Activated T-helper 2 cell treated with anti-CD3 and anti-CD28 coated beads, Interferon-gamma antibody, Interleukin-2, Interleukin-4, amounts not matched to agents 10 μg/mL and 5 μg/mL and 100 μg/mL, durations not matched to agents 14 hours and 24 hours and 36 hours (primary cell): ENCODE results near the gene SYCP2. TPM values are rescaled to one million over a fixed set of nuclear protein-coding genes. Genes with fewer than 3 reads are reported as not detected.

Source experiments
- DNase-seq: peaks from one replicate; pipeline ENCODE4 v3.0.0; 2021; ENCODE audit warnings: low spot score
- H3K27ac Mint-ChIP-seq: one replicate; pipeline ENCODE4 v1.8.0; 2021; ENCODE audit warnings: mixed read lengths
- H3K27me3 Mint-ChIP-seq: one replicate; pipeline ENCODE4 v1.8.0; 2021; ENCODE audit warnings: low read depth, mixed read lengths
- H3K36me3 Mint-ChIP-seq: one replicate; pipeline ENCODE4 v1.8.0; 2021; ENCODE audit warnings: low read depth, mixed read lengths
- H3K4me1 Mint-ChIP-seq: one replicate; pipeline ENCODE4 v1.8.0; 2021; ENCODE audit warnings: low read depth, mixed read lengths
- H3K4me3 Mint-ChIP-seq: one replicate; pipeline ENCODE4 v1.8.0; 2021; ENCODE audit warnings: low read depth, mild to moderate bottlenecking, moderate library complexity, mixed read lengths
- H3K9me3 Mint-ChIP-seq: one replicate; pipeline ENCODE4 v1.8.0; 2021; ENCODE audit warnings: mixed read lengths
- intact Hi-C: fragments of 100-400 bp; cut with micrococcal nuclease; formaldehyde crosslinking; loops from one replicate; pipeline ENCODE4 v1.15.1; 2023
- total RNA-seq: library from RNA; stranded (reverse); gene quantifications from 2 replicates; pipeline ENCODE4 v1.2.3, GENCODE V29; 2022

Gene SYCP2
- total RNA-seq, 1 donor from 2014 or later = 4.9 TPM

DNA sequence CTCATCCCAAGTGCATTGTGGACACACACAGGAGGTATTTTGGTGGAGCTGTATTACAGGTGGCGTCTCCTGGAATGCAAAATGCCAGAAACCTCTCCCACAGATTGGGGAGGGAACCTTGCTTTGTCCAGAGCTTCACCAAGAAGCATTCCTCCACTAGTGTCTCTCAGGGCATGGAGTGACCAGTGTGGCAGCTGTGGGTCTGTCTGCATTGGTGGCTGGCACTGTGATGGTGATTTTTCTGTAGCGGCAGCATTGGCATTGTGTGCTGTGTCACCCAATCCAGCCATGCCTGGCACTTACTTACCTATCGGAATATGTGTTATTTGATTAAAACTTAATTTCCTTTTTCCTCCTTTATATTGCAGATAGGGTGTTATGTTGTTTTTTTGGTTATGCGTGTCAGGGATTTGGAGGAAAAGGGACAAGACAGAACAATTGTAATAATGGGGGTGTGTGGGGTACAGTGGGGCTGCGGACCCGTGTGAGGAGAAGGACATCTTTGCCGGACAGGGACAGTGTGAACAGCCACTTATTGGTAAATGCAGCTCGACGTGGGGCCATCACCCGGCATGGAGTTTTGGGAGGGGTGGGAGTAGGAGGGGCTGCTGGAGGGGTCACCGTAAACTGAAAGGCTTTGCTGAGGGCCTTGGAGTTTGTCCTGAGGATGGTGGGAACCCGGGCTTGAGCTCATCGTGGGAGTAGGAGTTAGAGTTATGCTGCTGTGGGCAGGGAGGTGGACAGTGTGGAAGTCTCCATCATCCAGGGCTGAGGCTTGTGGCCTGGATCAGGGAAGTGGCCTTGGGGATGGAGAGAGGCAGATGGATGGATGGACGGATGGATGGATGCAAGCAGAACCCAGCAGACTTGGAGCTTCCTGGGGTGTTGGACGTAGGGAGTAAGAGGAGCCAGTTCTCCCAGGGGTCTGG, 105.0 kb downstream of the SYCP2 start:
- Mint-ChIP-seq H3K27ac (no peak overlapping the region), H3K27me3 (no peaks in the 10 kb centered on the region), H3K9me3 (no peaks in the 10 kb centered on the region), H3K4me3 (no peak overlapping the region), H3K36me3 (no peaks in the 10 kb centered on the region), H3K4me1 (no peaks in the 10 kb centered on the region)
- intact Hi-C loops = no loop called here
- no peak for DNase-seq

DNA sequence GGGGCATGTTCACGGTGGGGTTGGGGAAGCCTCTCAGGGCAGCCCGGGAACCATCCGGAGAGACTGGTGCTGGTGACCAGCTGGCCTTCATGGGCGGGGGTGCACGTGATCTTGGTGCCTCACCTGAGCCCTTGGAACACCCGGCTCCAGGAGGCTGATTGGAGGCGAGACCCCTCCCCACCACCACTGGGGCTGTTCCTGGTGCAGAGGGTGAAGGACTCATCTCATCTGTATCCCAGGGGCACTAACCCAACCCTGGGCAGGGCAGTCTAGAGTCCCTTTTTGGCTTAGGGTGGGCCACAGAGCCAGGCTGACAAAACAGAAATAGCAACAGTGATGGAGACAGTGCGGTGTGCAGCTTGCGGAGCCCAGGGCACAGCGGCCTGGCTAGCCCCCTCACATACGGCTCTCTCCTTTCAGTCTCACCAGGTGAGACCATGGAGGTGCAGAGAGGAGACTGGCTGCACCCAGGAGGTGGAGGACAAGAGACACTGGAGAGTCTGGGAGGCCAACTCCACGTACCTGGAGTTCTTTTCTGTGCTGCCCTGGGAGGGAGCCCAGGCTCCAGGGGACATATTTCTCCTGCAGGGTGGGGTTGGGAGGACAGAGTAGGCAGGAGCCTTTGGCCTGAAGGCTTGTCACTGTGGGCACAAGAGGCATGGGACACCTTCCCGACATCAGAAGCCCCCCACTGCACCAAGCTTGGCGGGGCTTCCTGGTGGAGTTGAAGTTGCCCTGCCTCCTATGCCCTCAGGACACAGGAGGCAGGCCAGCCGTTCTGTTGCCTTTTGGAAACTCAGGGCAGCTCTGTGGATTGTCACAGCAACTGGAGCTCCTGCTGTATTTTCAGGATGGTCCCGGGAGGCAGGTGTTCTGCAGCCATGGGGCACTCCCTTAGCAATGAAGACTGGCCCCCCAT, 106.0 kb downstream of the SYCP2 start:
- Mint-ChIP-seq H3K27me3 (no peaks in the 10 kb centered on the region), H3K9me3 (no peaks in the 10 kb centered on the region), H3K27ac (no peak overlapping the region), H3K4me3 (no peak overlapping the region), H3K36me3 (no peaks in the 10 kb centered on the region), H3K4me1 (no peaks in the 10 kb centered on the region)
- intact Hi-C loops = no loop called here
- DNase-seq = no peak

DNA sequence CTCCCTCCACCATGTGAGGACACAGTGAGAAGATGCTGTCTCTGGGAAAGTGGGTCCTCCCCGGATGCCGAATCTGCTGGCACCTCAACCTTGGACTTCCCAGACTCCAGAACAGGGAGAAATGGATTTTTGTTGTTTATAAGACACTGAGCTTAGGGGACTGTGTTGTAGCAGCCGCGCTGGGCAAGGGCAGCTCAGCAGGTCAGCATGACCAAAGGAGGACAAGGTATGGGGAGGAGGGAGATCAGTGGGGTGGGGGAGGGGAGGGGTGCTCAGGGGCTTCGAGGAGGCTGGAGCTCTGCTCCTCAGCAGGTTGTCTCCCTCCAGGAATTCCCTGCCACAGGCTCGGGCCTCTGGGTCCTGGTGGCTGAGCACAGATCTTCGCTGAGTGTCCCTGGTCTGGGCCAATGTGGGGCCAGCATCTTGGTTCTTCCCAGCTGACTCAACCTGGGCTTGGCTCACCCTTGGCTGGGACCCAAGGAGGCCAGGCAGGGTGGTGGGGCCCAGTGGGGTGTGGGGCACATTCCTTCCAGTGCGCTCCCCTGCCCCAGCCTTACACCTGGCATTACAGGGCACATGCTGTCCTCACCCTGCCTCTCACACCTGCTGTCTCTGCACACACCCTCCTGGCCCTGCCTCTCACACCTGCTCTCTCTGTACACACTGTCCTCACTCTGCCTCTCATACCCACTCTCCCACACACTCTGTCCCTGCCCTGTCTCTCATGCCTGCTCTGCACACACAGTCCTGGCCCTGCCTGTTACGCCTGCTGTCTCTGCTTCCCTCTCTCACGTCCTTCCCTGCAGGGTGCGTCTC, 107.3 kb downstream of the SYCP2 start:
- H3K4me1 Mint-ChIP-seq = no peaks in the 10 kb centered on the region
- DNase-seq = no peak

DNA sequence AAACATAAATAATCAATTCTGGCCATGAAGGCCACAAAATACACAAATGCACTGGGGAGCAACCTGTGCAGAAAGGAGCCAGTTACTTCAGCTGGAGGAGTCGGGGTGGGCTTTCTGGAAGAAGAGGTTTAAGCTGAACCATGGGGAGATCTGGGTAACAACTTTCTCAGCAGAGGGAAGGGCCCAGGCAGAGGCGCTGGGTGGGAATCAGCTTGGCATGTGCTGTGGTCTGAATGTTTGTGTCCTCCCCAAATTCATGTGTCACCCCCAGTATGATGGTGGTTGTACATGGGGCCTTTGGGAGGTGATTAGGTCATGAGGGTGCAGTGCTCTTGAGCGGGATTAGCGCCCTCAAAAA, 107.9 kb downstream of the SYCP2 start:
- H3K4me3 Mint-ChIP-seq = no peak overlapping the region
- H3K27ac Mint-ChIP-seq = no peak overlapping the region
- no peaks in the 10 kb centered on the region for H3K36me3 Mint-ChIP-seq
- no peaks in the 10 kb centered on the region for H3K9me3 Mint-ChIP-seq
- H3K27me3 Mint-ChIP-seq = no peaks in the 10 kb centered on the region
- no peaks in the 10 kb centered on the region for H3K4me1 Mint-ChIP-seq
- intact Hi-C loops = no loop called here
- no peak for DNase-seq

More for the DNA sequence above, 107.3 kb downstream of the SYCP2 start:
- H3K4me3 Mint-ChIP-seq = no peak overlapping the region
- intact Hi-C loops = no loop called here
- no peaks in the 10 kb centered on the region for H3K36me3 Mint-ChIP-seq
- H3K9me3 Mint-ChIP-seq = no peaks in the 10 kb centered on the region
- no peak overlapping the region for H3K27ac Mint-ChIP-seq
- no peaks in the 10 kb centered on the region for H3K27me3 Mint-ChIP-seq

DNA sequence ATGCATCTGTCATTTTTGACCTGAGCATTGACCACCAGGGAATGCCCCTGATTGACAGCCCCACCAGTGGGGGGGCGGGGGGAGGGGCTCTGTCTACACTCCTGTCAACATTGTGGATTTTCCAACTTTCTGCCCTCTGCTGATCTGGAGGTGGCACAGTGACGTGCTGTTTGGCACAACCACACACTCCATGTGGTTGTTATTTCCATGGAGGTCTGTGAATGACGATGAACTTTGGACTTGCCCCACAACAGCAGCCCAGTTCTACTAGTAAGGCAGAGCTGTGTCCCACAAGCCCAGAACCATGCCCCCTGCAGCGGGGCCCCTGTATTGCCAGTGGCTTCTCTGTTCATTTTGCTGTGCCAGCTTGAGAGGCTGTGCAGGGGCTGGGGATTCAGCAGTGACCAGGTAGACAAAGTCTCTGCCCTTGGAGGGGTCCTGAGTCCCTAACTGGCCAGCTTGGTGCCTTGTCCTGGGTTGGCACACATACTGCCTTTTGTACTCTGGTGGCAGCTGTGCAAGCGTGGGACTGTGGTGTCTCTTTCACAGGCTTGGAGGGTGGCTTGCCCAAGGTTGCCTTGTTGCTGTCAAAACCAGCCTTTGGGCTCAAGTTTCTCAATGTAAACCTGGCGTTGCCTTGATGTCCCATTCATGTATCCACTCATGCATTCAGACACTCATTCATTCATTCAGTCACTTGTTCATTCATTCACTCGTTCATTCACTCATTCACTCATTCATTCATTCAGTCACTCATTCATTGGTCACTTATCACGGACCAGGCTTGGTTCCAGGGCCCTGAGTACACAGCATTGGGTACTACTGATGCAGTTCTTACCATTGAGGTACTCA, 108.5 kb downstream of the SYCP2 start:
- no peaks in the 10 kb centered on the region for H3K27me3 Mint-ChIP-seq
- no peak overlapping the region for H3K27ac Mint-ChIP-seq
- DNase-seq = no peak
- H3K4me1 Mint-ChIP-seq = no peaks in the 10 kb centered on the region
- no peaks in the 10 kb centered on the region for H3K36me3 Mint-ChIP-seq
- intact Hi-C loops = no loop called here
- H3K4me3 Mint-ChIP-seq = no peak overlapping the region
- H3K9me3 Mint-ChIP-seq = no peaks in the 10 kb centered on the region

DNA sequence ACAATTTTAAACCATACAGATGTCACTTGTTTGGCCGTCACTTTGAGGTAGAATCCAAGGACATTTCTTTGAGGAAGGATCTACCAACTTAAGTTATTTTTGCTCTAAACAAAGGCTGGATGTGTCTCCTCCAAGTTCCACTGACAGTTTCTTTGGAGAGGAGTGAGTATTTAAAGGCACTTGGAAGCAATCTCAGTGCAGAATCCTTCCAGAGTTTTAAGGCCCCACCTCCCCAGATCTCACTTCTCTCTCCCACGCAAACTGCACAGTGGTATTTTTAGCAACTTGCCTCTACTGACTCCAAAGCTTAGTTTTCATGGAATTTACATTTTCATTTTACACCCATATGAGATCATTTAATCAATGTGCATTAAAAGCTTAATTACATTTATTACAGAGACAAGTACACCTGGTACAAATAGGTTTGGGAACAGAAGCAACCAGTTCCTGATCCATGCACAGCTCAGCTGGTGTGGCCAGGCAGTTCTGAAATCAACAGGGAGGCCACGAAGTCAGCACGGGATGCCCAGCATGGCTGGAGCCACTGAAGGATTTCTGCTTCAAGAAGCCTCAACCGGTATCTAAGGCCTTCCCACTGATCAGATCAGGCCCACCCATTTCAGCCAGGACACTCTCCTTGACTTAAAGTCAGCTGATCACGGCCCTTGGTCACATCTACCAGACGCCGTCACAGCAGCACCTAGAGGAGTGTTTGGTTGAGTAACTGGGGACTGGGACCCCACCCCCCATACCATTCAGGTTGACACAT, 109.8 kb downstream of the SYCP2 start:
- no peak overlapping the region for H3K27ac Mint-ChIP-seq
- no peaks in the 10 kb centered on the region for H3K9me3 Mint-ChIP-seq
- H3K4me3 Mint-ChIP-seq = no peak overlapping the region

DNA sequence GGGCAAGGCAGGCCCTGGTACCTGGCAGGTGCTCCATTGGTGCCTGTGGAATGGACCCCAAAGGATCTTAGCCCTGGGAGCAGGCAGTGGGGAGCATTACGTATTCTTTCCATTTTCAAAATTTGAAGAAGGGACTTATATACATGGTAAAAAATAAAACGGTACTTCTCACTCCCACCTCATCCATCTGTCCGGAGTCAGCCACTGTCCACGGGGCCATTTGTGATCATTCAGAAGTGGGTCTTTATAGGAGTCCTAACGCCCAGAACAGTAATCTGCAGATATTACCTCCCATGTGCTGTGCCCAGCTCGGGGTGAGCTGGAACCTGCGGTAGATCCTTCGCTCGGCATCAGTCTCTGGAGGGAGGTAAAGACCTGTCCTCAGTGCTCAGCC, 110.4 kb downstream of the SYCP2 start:
- intact Hi-C loops = no loop called here
- no peaks in the 10 kb centered on the region for H3K9me3 Mint-ChIP-seq
- H3K27ac Mint-ChIP-seq = no peak overlapping the region
- no peaks in the 10 kb centered on the region for H3K4me1 Mint-ChIP-seq
- no peaks in the 10 kb centered on the region for H3K27me3 Mint-ChIP-seq
- H3K4me3 Mint-ChIP-seq = no peak overlapping the region
- DNase-seq = no peak
- H3K36me3 Mint-ChIP-seq = no peaks in the 10 kb centered on the region

More for the DNA sequence above, 109.8 kb downstream of the SYCP2 start:
- intact Hi-C loops = no loop called here
- H3K4me1 Mint-ChIP-seq = no peaks in the 10 kb centered on the region
- no peak for DNase-seq
- H3K36me3 Mint-ChIP-seq = no peaks in the 10 kb centered on the region
- no peaks in the 10 kb centered on the region for H3K27me3 Mint-ChIP-seq

DNA sequence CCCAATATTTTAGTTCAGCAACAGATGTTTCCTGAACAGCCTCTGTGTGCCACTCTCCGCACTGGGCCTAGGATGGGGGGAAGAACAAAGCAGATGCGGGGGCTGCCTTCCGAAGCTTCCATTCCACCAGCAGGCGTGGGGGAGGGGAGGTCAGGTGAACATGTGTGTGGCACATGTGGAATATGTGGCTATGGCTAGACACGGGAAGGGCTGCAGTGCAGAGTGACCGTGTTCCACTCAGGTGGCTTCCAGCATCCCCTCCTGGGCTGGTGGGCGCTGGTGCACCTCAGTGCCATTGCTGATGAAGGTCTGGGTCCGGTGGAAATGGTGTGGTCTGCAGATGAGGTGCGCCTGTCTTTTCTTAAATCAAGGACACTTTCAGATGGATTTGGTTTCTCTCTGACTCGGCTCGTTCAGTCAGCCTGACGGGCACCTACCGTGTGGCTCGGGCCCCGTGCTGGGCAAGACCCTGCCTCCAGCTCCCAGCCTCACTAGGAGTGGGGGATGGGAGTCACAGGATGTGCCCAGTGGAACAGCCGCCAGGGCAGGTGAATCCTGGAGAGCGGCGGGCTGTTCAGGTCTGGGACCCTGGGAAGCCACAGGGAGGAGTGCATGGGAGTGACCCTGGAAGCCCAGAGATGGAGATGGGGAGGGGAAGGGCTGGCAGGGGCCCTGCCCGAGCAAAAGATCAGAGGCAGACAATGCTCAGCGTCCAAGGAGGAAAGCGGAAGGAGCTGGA, 111.0 kb downstream of the SYCP2 start:
- Mint-ChIP-seq H3K9me3 (no peaks in the 10 kb centered on the region), H3K36me3 (no peaks in the 10 kb centered on the region), H3K27me3 (no peaks in the 10 kb centered on the region), H3K4me1 (no peaks in the 10 kb centered on the region), H3K4me3 (no peak overlapping the region), H3K27ac (no peak overlapping the region)
- intact Hi-C loops = no loop called here
- DNase-seq = no peak

DNA sequence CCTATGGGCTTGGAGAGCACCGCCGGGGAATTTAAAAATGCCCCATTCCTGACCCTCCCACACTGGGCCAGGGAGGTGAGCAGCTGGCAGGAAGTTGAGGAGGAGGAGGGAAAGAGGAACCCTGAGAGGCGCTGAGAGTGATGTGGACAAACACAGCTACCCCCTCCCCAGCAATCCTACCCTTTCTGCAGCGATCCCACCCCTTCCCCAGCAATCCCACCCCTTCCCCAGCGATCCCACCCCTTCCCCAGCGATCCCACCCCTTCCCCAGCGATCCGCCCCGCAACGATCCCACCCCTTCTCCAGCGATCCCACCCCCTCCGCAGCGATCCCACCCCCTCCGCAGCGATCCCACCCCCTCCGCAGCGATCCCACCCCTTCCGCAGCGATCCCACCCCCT, 111.6 kb downstream of the SYCP2 start:
- Mint-ChIP-seq H3K4me1 (no peaks in the 10 kb centered on the region), H3K27me3 (no peaks in the 10 kb centered on the region), H3K27ac (no peak overlapping the region), H3K4me3 (no peak overlapping the region), H3K36me3 (no peaks in the 10 kb centered on the region), H3K9me3 (no peaks in the 10 kb centered on the region)
- intact Hi-C loops = no loop called here
- DNase-seq = no peak

DNA sequence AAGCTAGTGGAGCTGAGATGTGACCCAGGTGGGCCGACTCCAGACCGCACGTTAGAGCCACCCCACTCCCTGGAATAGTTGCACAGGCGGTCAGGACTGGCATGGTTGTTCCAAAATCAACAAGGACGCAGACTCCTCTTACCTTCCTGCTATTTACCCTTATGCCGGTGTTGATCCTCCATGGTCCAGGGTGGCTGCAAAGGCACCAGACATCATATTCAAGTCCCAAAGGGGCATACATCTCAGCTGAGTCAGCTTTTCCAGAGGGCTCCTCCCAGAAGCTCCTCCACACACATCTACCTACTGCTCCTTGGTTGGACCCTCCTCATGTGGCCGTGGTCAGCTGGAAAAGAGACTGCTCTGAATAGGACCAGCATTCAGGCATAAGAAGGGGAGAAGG, 112.2 kb downstream of the SYCP2 start:
- Mint-ChIP-seq H3K4me3 (no peak overlapping the region), H3K27ac (no peak overlapping the region), H3K27me3 (no peaks in the 10 kb centered on the region), H3K4me1 (no peaks in the 10 kb centered on the region), H3K36me3 (no peaks in the 10 kb centered on the region), H3K9me3 (no peaks in the 10 kb centered on the region)
- DNase-seq = no peak
- intact Hi-C loops = no loop called here
